Liver (tissue), 9 donors: ENCODE measurements around the gene PSMD6. TPM values are rescaled to one million over a fixed set of nuclear protein-coding genes. Genes with fewer than 3 reads are reported as not detected.

ENCODE experiments used
- DNase-seq: peaks from one replicate; pipeline ENCODE4 v3.0.0-alpha.2; 2017; ENCODE audit warnings: low spot score
- H3K27ac ChIP-seq, 2 donors: one replicate each; pipeline ENCODE4 v1.7.0; 2013; ENCODE audit warnings: inconsistent platforms in 2 of 2, low read length in 2 of 2, control low read depth in 1 of 2, low read depth in 1 of 2, mild to moderate bottlenecking in 1 of 2
- H3K27me3 ChIP-seq, 4 donors: one replicate each; pipeline versions ENCODE4 v1.6.1 to v1.7.0; 2013; ENCODE audit warnings: low read length in 3 of 4, inconsistent platforms in 1 of 4, mild to moderate bottlenecking in 1 of 4, moderate library complexity in 1 of 4; ENCODE audit not compliant: control insufficient read depth in 4 of 4, insufficient read depth in 4 of 4
- H3K36me3 ChIP-seq, 4 donors: one replicate each; pipeline versions ENCODE4 v1.6.1 to v1.7.0; 2013; ENCODE audit warnings: low read length in 3 of 4, mild to moderate bottlenecking in 3 of 4, low read depth in 1 of 4, moderate library complexity in 1 of 4; ENCODE audit not compliant: control insufficient read depth in 4 of 4, insufficient read depth in 3 of 4
- H3K4me1 ChIP-seq, 4 donors: one replicate each; pipeline versions ENCODE4 v1.6.1 to v1.7.0; 2013; ENCODE audit warnings: low read length in 3 of 4, mild to moderate bottlenecking in 3 of 4, moderate library complexity in 1 of 4; ENCODE audit not compliant: control insufficient read depth in 4 of 4, insufficient read depth in 4 of 4
- H3K4me3 ChIP-seq, 3 donors: one replicate each; pipeline versions ENCODE4 v1.6.1 to v1.7.0; 2013; ENCODE audit warnings: low read length in 3 of 3, control low read depth in 1 of 3, low read depth in 1 of 3, mild to moderate bottlenecking in 1 of 3
- H3K9ac ChIP-seq, 2 donors: one replicate each; pipeline ENCODE4 v1.7.0; 2013; ENCODE audit warnings: low read length in 2 of 2, mild to moderate bottlenecking in 2 of 2, moderate library complexity in 2 of 2, control low read depth in 1 of 2, low read depth in 1 of 2
- H3K9me3 ChIP-seq, 4 donors: one replicate each; pipeline versions ENCODE4 v1.6.1 to v1.7.0; 2013; ENCODE audit warnings: low read length in 3 of 4; ENCODE audit not compliant: control insufficient read depth in 4 of 4
- CTCF ChIP-seq: fragments of 150-350 bp; IDR thresholded peaks from 2 replicates; pipeline ENCODE4 v1.5.1; 2017; ENCODE audit warnings: improper control_type of control experiment, low read depth, low read length; ENCODE audit not compliant: missing input control
- EGR1 ChIP-seq, 2 donors: IDR thresholded peaks; 2 replicates each; pipeline ENCODE4 v1.6.1; 2016 to 2018; ENCODE audit warnings: antibody characterized with exemption in 2 of 2, low read depth in 2 of 2
- FOXA1 ChIP-seq: IDR thresholded peaks from 2 replicates; pipeline ENCODE4 v1.6.1; 2016; ENCODE audit warnings: antibody characterized with exemption
- FOXA2 ChIP-seq: IDR thresholded peaks from 2 replicates; pipeline ENCODE4 v1.6.1; 2016; ENCODE audit warnings: antibody characterized with exemption
- GABPA ChIP-seq, 2 donors: IDR thresholded peaks in 1 of 2; conservative IDR thresholded peaks in 1 of 2; 2 replicates each; pipeline ENCODE4 v1.6.1; 2016; ENCODE audit warnings: antibody characterized with exemption in 2 of 2, mild to moderate bottlenecking in 1 of 2, moderate library complexity in 1 of 2
- HNF4A ChIP-seq, 2 donors: conservative IDR thresholded peaks; 2 replicates each; pipeline ENCODE4 v1.6.1; 2016; ENCODE audit warnings: antibody characterized with exemption in 2 of 2, mild to moderate bottlenecking in 2 of 2
- HNF4G ChIP-seq: IDR thresholded peaks from 2 replicates; pipeline ENCODE4 v1.6.1; 2016; ENCODE audit warnings: antibody characterized with exemption
- JUND ChIP-seq, 2 donors: IDR thresholded peaks; 2 replicates each; pipeline ENCODE4 v1.6.1; 2016; ENCODE audit warnings: antibody characterized with exemption in 2 of 2
- NR2F2 ChIP-seq: IDR thresholded peaks from 2 replicates; pipeline ENCODE4 v1.6.1; 2016; ENCODE audit warnings: antibody characterized with exemption
- RAD21 ChIP-seq, 2 donors: IDR thresholded peaks; 2 replicates each; pipeline ENCODE4 v1.6.1; 2016; ENCODE audit warnings: antibody characterized with exemption in 2 of 2, mild to moderate bottlenecking in 2 of 2
- REST ChIP-seq: IDR thresholded peaks from 2 replicates; pipeline ENCODE4 v1.6.1; 2016; ENCODE audit warnings: antibody characterized with exemption, mild to moderate bottlenecking
- RXRA ChIP-seq, 2 donors: IDR thresholded peaks; 2 replicates each; pipeline ENCODE4 v1.6.1; 2017 to 2018; ENCODE audit warnings: antibody characterized with exemption in 2 of 2, mild to moderate bottlenecking in 1 of 2
- SP1 ChIP-seq: IDR thresholded peaks from 2 replicates; pipeline ENCODE4 v1.6.1; 2018; ENCODE audit warnings: antibody characterized with exemption, mild to moderate bottlenecking
- TAF1 ChIP-seq: conservative IDR thresholded peaks from 2 replicates; pipeline ENCODE4 v1.6.1; 2016; ENCODE audit warnings: antibody characterized with exemption, mild to moderate bottlenecking
- YY1 ChIP-seq: IDR thresholded peaks from 2 replicates; pipeline ENCODE4 v1.6.1; 2016; ENCODE audit warnings: antibody characterized with exemption, mild to moderate bottlenecking
- WGBS: extraction: QIAGEN DNeasy Blood & Tissue Kit; methylation state at CpG from one replicate; pipeline ENCODE4 v1.1.7; 2013; 5-methylcytosine and 5-hydroxymethylcytosine counted together
- polyA plus RNA-seq, 2 donors: library from polyadenylated mRNA; stranded (reverse) in 1 of 2; unstranded in 1 of 2; fragments of 200-250 nt in 1 of 2; fragments of >200 nt in 1 of 2; fragmentation: Nextera tagmentation in 1 of 2; extraction: Ambion mirVana in 1 of 2; gene quantifications; one replicate each; pipeline versions ENCODE4 v1.2.1 to v1.2.3, GENCODE V29; 2013 to 2015
- total RNA-seq, 2 donors: library from RNA; depleted of rRNA; stranded (reverse); fragments of >200 nt; gene quantifications; one replicate each; pipeline ENCODE4 v1.2.3, GENCODE V29; 2014
- TF ChIP-seq, protein P1 (sequence below): IDR thresholded peaks from 2 replicates; pipeline ENCODE4 v1.6.1; 2016; ENCODE audit warnings: antibody characterized with exemption
- TF ChIP-seq, protein P2 (sequence below): IDR thresholded peaks from 2 replicates; pipeline ENCODE4 v1.6.1; 2016; ENCODE audit warnings: antibody characterized with exemption
- donor health status: healthy.
- donor health status: healthy.
- donor health status: healthy.
- donor health status: healthy.
- donor health status: healthy.

PSMD6 gene
- total and polyA plus RNA-seq, 4 donors = 49.3 to 72.7 (median 54.9) TPM

DNA sequence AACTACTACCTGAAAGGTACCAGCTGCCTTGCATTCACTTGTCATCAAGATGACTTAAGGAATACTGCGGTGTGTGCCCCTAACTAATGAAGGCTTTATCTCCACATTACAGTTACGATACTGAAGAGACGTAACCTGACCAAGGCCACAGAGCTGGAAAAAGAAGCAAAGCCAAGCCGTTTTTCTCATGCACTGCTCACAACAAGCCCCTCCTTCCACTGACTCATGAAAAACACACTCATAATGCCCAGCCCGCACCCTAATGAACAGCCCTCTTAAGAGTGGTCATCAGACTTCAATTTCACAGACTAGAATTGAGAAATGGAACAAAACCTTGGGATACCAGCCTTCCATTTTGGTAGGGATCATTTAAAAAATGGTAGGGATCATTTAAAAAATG is 11.6 kb downstream of the PSMD6 start:
- Histone ChIP-seq H3K36me3 (peaks cover 6 to 84% (median 72%) of the 10 kb centered on the region in 4 donors), H3K4me3 (no peak overlapping the region), H3K27ac (no peak overlapping the region), H3K9ac (no peak overlapping the region), H3K9me3 (no peaks in the 10 kb centered on the region), H3K27me3 (no peaks in the 10 kb centered on the region), H3K4me1 (no peaks in the 10 kb centered on the region)
- WGBS = 88% methylated on average over 5 of the region's 5 CpGs
- DNase-seq = no peak
- no peak for TF ChIP-seq GABPA (IDR thresholded peaks at IDR 0.05 in 1 of 2, conservative IDR thresholded peaks at IDR 0.05 in 1 of 2)
- no peak for TF ChIP-seq EGR1 (IDR thresholded peaks at IDR 0.05; ENCODE audit: low read depth in 2 of 2)
- TF ChIP-seq HNF4G = no peak

GRCh38 chr3:64010199-64010598 is 13.1 kb downstream of the PSMD6 start:
- Histone ChIP-seq H3K27me3 (no peaks in the 10 kb centered on the region), H3K4me3 (no peak overlapping the region), H3K36me3 (peaks cover 11 to 84% (median 76%) of the 10 kb centered on the region in 4 donors), H3K9me3 (no peaks in the 10 kb centered on the region), H3K4me1 (peaks cover 0 to 4% (median 0%) of the 10 kb centered on the region in 4 donors), H3K9ac (no peak overlapping the region), H3K27ac (no peak overlapping the region)
- 83% methylated on average over 5 of the region's 5 CpGs for WGBS
- DNase-seq = no peak
- TF ChIP-seq HNF4A (conservative IDR thresholded peaks at IDR 0.05) (no peak), SP1 (no peak), HNF4G (no peak)
- TF ChIP-seq, protein P1, sequence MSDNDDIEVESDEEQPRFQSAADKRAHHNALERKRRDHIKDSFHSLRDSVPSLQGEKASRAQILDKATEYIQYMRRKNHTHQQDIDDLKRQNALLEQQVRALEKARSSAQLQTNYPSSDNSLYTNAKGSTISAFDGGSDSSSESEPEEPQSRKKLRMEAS = no peak

GRCh38 chr3:64009528-64009927 is 13.8 kb downstream of the PSMD6 start:
- DNase-seq = no peak
- WGBS = 95% methylated on average over 7 of the region's 7 CpGs
- TF ChIP-seq, protein P1 = no peak
- TF ChIP-seq NR2F2 (no peak), JUND (IDR thresholded peaks at IDR 0.05) (no peak), FOXA1 (no peak), EGR1 (IDR thresholded peaks at IDR 0.05; ENCODE audit: low read depth in 2 of 2) (no peak), YY1 (no peak), HNF4A (conservative IDR thresholded peaks at IDR 0.05) (no peak), GABPA (IDR thresholded peaks at IDR 0.05 in 1 of 2, conservative IDR thresholded peaks at IDR 0.05 in 1 of 2) (no peak), TAF1 (no peak), RXRA (IDR thresholded peaks at IDR 0.05) (no peak), SP1 (no peak), FOXA2 (no peak), CTCF (no peak), REST (no peak), HNF4G (no peak), RAD21 (IDR thresholded peaks at IDR 0.05) (no peak)
- TF ChIP-seq, protein P2, sequence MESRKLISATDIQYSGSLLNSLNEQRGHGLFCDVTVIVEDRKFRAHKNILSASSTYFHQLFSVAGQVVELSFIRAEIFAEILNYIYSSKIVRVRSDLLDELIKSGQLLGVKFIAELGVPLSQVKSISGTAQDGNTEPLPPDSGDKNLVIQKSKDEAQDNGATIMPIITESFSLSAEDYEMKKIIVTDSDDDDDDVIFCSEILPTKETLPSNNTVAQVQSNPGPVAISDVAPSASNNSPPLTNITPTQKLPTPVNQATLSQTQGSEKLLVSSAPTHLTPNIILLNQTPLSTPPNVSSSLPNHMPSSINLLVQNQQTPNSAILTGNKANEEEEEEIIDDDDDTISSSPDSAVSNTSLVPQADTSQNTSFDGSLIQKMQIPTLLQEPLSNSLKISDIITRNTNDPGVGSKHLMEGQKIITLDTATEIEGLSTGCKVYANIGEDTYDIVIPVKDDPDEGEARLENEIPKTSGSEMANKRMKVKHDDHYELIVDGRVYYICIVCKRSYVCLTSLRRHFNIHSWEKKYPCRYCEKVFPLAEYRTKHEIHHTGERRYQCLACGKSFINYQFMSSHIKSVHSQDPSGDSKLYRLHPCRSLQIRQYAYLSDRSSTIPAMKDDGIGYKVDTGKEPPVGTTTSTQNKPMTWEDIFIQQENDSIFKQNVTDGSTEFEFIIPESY = no peak
- Histone ChIP-seq H3K4me3 (no peak overlapping the region), H3K4me1 (peaks cover 0 to 4% (median 0%) of the 10 kb centered on the region in 4 donors), H3K27ac (no peak overlapping the region), H3K9me3 (no peaks in the 10 kb centered on the region), H3K9ac (no peak overlapping the region), H3K36me3 (peaks cover 11 to 82% (median 70%) of the 10 kb centered on the region in 4 donors), H3K27me3 (no peaks in the 10 kb centered on the region)
